Activated CD4-positive, CD25-positive, alpha-beta regulatory T cell treated with anti-CD3 and anti-CD28 coated beads, Interleukin-2, amount 50 U/mL, for 72 hours (primary cell): ENCODE results near the gene PSMB2.
A peak's percentile ranks its signal among the peaks of the same experiment; 100 is the strongest.

Experiments used
- DNase-seq: peaks from one replicate; pipeline ENCODE4 v3.0.0; 2021

Gene PSMB2

DNA sequence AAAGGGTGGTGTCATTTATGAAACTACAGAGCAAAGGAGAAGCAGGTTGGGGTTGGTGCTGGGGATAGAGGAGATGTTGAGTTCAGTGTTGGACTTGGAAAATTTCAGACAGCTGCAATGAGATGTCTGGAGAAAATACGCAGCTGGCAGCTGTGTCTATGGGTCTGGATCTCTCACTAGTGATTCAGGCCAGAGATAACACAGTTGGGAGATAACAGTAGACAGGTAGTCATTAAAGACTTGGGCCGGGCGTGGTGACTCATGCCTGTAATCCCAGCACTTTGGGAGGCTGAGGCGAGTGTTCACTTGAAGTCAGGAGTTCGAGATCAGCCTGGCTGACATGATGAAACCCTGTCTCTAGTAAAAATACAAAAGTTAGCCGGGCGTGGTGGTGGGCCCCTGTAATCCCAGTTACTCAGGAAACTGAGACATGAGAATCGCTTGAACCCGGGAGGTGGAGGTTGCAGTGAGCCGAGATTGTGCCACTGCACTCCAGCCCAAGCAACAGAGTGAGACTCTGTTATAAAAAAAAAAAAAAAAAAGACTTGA lies 70.7 kb downstream of the PSMB2 start:
- DNase-seq: no peak

DNA sequence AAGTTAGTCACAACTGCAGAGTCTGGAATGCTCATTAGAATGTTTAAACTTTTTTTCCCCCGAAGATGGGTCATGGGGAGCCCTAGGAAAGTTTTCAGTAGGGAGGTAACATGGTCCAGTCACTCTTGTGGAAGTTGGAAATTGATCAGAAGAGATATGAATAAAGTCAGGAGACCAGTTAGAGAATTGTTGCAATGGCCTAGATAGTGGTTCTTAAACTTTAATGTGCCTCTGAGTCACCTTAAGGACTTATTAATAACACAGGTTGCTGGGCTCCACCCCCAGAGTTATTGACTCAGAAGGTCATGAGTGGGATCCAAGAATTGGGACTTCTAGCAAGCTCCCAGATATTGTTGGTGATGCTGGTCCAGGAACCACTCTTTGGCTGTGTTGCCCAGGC lies 71.4 kb downstream of the PSMB2 start:
- no peak for DNase-seq

DNA sequence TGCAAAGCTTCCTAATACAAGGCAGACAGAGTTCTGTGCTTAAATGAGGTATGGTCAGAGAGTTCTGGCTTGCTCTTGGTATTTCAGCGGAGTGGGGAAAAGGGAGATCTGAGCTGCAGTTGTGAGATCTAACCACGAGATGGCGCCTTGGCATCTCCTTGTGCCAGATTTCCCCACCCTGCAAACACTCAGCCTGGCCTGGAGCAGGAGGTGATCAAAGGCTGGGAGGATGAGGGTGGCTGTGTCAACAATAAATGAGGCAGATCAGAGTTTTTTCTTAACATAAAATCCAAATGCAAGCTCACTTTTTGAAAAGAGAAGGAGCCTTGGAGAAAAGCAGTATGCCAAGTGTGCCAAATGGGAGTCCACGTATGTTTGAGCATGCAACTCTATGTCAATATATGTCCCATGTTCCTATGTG lies 72.3 kb downstream of the PSMB2 start:
- peak; percentile 57 for DNase-seq

DNA sequence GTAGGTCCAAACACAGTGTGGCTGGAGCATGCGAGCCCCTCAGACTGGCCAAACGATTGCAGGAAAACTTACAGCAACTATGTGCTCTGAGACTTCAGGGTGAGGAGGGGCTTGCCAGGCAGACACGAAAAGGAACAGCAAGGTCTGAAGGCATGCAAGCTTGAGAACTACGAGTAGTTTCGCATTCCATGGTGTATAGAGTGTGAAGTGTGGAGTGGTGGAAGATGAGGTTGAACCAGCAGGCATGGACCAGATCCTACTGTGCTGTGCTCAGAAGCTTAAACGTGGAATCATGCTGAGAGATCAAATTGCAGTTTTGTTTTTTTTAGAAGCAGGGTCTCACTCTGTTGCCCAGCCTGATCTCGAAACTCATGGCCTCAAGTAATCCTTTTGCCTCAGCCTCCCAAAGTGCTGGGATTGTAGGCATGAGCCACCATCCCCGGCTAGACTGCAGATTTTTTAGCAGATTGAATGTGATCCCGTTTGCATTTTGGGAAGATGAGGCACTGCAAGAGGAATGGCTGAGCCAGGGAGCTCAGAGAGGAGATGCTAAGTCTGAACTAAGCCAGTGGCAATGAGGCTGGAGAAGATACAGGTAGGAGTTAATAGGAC lies 73.3 kb downstream of the PSMB2 start:
- no peak for DNase-seq

GRCh38 chr1:35565742-35566133 lies 75.6 kb downstream of the PSMB2 start:
- no peak for DNase-seq

- DNase-seq: no peak
Measured at GRCh38 chr1:35564884-35565741, 76.2 kb downstream of the PSMB2 start.

DNA sequence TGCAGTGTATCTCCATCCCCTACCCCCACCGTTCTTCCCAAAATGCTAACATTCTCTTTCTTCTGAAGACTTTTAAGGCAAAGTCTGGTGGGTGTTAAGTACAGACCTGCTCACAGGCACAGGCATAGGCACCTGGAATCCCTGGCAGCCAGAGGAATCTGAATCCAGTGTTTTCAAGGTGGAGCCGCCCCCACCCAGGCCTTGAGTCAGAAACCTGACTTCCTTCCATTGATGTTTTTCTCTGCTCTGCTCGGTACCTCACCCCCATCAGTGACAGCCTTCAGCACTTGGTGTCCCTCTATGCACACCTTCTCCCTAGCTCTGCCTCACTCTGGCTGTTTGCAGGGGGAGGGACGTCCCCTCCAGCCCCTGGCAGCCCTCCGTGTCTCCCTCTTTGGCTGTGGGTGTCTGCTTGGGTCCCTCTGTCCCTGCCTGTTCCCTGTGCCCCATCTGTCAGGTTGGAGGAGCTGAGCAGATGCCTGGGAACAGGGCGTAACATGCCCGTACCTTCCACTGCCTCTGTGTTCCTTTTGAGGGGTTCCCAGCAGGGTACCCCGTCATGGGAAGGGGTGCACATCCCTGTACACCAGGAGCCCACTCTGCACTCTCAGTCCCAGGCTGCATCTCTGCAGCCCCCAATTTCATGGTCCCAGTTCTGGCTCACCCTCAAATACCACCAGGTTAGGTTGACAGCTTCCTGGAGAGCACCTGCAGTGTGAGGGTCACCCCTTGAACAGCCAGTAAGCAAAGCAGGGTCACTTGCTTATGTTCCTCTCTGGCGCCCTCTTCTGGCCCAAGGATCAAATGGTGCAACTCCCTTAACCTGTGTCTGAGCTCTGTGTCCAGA lies 77.1 kb downstream of the PSMB2 start:
- peak; percentile 82 for DNase-seq

DNA sequence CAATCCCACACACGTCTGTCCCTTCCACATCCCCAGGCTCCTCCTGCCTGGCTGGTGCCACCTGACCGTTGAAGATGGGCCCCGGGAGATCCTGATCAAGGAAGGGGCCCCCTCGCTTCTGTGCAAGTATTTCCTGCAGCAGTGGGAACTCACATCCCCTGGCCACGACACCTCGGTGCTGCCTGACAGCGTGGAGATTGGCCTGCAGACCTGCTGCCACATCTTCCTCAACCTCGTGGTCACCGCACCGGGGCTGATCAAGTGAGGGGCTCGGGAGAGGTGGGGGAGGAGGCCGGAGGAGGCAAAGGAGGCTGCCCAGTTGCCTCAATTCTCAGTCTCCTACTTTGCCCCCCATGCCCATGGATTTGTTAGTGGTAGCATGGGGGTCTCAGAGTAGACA lies 78.2 kb downstream of the PSMB2 start:
- no peak for DNase-seq

GRCh38 chr1:35561972-35562680 lies 79.2 kb downstream of the PSMB2 start:
- DNase-seq: no peak

DNA sequence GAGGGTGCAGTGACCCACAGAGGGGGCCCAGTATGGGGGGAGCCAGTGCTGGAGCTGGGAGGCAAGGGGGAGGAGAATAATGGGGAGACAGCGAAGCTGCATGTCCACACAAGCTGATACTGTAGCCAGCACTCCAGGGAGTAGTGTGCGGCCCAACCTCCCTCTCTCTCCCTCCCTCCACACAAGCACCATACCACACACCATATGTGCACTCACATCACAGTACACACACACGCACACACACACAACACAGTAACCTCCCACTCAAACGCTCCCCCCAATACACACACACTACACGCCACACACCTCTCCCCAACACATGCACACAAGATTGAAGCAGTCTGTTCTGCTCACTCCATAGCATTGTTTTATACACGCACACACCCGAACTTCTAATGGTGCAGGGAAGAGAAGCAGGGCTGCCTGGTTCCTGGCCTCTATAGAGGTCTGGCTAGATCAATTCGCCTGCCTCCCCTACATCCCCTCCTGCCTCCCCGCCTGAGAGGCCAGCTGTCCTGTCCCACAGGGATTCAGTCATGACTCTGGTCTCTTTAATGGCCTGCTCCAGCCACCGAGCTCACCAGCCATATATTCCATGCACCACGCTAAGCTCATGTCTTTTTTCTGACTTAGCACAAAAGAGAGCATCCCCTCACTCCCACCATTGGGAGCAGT lies 79.9 kb downstream of the PSMB2 start:
- DNase-seq: no peak

GRCh38 chr1:35560256-35561225 lies 80.8 kb downstream of the PSMB2 start:
- no peak for DNase-seq

DNA sequence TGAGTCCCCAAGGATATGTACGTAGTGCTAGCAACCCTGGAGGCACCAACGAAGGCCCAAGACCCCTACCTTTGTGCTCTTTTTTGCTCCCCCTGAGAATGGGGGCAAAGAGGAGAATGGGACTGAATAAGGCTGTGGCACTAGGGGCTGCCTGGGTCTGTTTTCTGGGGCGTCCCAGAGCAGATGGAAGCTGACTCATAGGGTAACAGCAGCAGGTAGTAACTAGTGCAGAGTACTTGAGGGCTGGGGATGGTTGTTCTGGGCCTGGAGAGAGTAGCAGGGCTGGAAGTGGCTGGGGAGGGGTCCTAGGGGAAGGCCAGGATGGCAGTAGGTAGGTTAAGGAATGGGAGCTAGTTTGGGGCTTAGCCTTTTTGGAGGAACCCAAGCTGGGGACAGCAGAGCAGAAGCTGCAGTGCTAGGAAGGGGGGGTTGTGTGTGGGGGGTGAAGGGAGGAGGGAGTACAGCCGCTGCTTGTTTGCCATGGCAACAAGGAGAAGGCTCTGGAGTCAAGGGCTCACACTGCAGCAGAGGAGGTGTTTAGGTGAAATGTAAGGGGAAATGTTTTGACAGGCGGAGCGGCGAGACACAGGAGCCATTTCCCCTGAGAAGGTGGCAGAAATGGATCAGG lies 81.9 kb downstream of the PSMB2 start:
- DNase-seq: no peak

DNA sequence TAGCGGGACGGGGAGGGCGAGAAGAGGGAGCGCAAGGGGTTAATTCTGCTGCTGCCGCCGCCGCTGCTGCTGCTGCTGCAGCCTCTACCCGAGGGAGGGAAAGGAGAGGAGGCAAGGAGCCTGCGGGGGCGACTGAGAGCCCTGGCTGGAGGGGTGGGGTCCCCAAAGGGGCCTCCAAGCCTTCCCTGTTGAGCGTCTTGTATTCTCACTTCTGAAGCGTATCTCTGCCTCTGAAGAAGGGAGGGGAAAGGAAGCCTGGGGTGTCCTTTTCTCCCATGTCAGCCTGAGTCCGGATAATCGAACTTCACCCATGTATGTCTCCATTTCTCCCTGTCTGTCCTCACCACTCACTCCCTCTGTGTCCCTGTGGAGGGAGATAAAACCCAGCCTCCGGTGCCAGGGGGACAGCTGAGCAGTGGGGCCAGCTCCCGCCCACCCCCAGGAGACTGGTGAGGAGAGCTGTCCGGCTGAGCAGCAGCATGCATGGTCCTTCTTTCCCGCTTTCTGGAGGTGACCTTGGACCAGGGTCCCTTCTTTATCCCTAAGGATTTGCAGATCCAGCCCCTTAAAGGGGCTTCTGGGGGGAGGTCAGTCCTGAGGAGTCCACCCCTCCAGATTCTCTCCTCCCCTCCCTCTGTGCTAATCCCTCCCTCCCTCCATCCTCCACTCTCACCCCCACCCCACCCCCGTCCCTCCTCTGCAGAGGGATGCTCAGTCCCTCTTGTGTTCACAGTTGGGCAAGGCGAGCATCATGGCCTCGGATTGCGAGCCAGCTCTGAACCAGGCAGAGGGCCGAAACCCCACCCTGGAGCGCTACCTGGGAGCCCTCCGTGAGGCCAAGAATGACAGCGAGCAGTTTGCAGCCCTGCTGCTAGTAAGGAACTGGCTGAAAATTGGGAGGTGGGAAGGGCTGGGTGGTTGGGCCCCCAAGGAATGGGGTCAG lies 82.7 kb downstream of the PSMB2 start:
- DNase-seq: no peak

- DNase-seq: peak; percentile 94
Measured at GRCh38 chr1:35557611-35558373, 83.5 kb downstream of the PSMB2 start, which contains the start of gene NCDN. Gene NCDN, plus strand, starts transcription at chr1:35557799. Its CDS starts 392 bp downstream, at chr1:35558191.

- no peak for DNase-seq
Measured at GRCh38 chr1:35557118-35557610, 84.2 kb downstream of the PSMB2 start, which contains the start of gene KIAA0319L. Gene KIAA0319L, minus strand, starts transcription at chr1:35557403. Its CDS starts 2,912 bp downstream, at chr1:35554491.

DNA sequence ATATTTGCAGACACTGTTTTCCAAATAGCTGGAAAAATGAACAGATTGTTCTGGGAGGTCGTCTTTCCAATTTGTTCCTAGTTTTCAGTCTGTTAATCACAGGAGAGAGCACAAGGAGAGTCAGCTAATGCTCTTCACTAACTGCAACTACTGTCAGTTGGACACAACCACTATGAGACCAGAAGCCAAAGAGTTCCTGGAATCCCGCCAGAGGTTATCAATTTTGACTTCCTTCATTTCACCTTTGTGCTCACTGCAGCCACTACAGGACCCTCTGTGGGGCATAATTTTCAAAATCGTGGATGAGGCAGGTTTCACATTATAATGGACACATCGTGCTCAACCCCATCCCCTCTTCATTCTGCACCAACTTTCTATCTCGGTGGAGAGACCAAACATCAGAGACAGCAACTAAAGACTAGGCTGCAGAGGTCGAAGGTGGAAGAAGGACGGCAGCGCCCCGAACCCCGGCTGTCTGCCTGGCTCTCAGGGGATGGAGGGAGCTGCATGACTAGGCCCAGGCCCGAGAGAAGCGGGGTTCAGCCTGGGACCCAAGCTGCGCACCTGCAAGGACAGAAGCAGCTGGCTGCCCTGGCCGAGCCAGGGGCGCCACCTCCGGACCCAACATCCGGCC lies 84.7 kb downstream of the PSMB2 start:
- no peak for DNase-seq
